Muscle of leg (tissue), 11 donors: ENCODE data around the gene FBXO41. TPM values are rescaled to one million over a fixed set of nuclear protein-coding genes. Genes with fewer than 3 reads are reported as not detected.

Experiments
- DNase-seq: peaks from one replicate; pipeline ENCODE4 v3.0.0; 2013
- H3K27ac ChIP-seq: one replicate; pipeline ENCODE4 v1.5.1; 2013; ENCODE audit warnings: mild to moderate bottlenecking, low read length, control low read depth
- H3K27me3 ChIP-seq: one replicate; pipeline ENCODE4 v1.6.1; 2013; ENCODE audit warnings: low read length; ENCODE audit not compliant: control insufficient read depth, insufficient read depth
- H3K36me3 ChIP-seq: one replicate; pipeline ENCODE4 v1.6.1; 2013; ENCODE audit warnings: low read length; ENCODE audit not compliant: control insufficient read depth, insufficient read depth
- H3K4me1 ChIP-seq: one replicate; pipeline ENCODE4 v1.6.1; 2013; ENCODE audit warnings: low read length; ENCODE audit not compliant: control insufficient read depth, insufficient read depth
- H3K4me3 ChIP-seq: one replicate; pipeline ENCODE4 v1.5.1; 2013; ENCODE audit warnings: low read length, control low read depth
- H3K9me3 ChIP-seq: replicated peaks from 2 replicates; pipeline ENCODE4 v1.6.1; 2013; ENCODE audit warnings: low read depth, low read length; ENCODE audit not compliant: control insufficient read depth
- WGBS: methylation state at CpG from one replicate; pipeline ENCODE4 v1.1.5; 2013; ENCODE audit warnings: missing lambda C conversion rate; ENCODE audit not compliant: insufficient coverage; 5-methylcytosine and 5-hydroxymethylcytosine counted together
- polyA plus RNA-seq, 8 donors: library from polyadenylated mRNA; unstranded; fragments of 120-200 nt; gene quantifications; one replicate each; pipeline versions ENCODE4 v1.2.1 to v1.2.3, GENCODE V29; 2013; ENCODE audit warnings: inconsistent platforms in 1 of 8, low replicate concordance in 1 of 8; ENCODE audit not compliant: insufficient read length in 8 of 8, insufficient read depth in 1 of 8
- total RNA-seq: library from RNA; stranded (reverse); fragments of 120-200 nt; gene quantifications from one replicate; pipeline ENCODE4 v1.2.4, GENCODE V29; 2013

The FBXO41 gene
- total and polyA plus RNA-seq, 9 donors: 0.09 to 0.40 (median 0.27) TPM

DNA sequence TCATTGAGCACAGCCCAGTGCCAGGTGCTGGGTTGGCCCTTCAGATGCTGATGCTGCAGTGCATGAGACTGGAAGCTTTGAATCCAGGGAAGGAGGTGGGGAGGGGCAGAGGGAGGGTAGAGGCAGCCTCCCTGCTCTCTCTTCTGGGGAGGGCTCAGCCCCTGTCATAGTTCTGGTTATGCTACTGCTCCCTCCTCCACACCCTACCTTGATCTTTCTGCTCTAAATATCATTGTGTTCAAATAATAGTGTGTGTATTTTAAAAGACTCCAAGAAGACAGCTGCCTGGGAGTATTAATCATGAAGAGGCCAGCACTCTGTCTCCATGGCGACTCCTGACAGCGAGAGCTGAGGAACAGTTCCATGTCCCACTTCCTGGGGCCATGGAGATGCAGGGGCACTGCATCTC, 12.9 kb upstream of the FBXO41 start:
- Histone ChIP-seq H3K36me3 (no peaks in the 10 kb centered on the region), H3K9me3 (peaks cover 2% of the 10 kb centered on the region), H3K27ac (no peak overlapping the region), H3K4me1 (peaks cover under 1% of the 10 kb centered on the region), H3K4me3 (no peak overlapping the region), H3K27me3 (peaks cover 51% of the 10 kb centered on the region)
- 5% methylated on average over 2 of the region's 2 CpGs for WGBS
- DNase-seq: no peak

GRCh38 chr2:73295751-73296400, 11.6 kb upstream of the FBXO41 start:
- Histone ChIP-seq H3K27ac (no peak overlapping the region), H3K36me3 (no peaks in the 10 kb centered on the region), H3K27me3 (peaks cover 64% of the 10 kb centered on the region), H3K9me3 (peaks cover 4% of the 10 kb centered on the region), H3K4me3 (no peak overlapping the region), H3K4me1 (peaks cover 13% of the 10 kb centered on the region)
- DNase-seq: no peak
- no CpG with 5 or more reads among the region's 5 CpGs for WGBS

DNA sequence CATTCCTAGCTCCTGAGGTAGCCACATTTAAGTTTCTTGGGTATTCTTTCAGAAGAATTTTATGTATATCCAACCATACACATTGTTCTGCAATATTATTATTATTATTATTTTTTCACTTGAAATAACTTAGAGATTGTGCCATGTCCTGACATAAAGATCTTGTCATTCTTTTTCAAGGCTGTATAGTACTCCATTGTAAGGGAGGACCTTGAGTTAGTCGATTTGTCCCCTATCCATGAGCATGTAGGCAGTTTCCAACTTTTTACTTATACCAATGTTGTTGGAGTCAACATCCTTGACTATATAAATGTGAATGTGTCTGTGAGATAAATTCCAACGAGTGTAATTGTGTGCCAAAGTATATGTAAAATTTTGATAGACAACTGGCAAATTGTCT, 10.0 kb upstream of the FBXO41 start:
- H3K4me3 ChIP-seq: no peak overlapping the region
- H3K9me3 ChIP-seq: peaks cover 5% of the 10 kb centered on the region
- no peak for DNase-seq
- no peak overlapping the region for H3K27ac ChIP-seq
- H3K36me3 ChIP-seq: no peaks in the 10 kb centered on the region
- WGBS: no CpG with 5 or more reads among the region's 2 CpGs
- peaks cover 72% of the 10 kb centered on the region for H3K27me3 ChIP-seq
- peaks cover 13% of the 10 kb centered on the region for H3K4me1 ChIP-seq

DNA sequence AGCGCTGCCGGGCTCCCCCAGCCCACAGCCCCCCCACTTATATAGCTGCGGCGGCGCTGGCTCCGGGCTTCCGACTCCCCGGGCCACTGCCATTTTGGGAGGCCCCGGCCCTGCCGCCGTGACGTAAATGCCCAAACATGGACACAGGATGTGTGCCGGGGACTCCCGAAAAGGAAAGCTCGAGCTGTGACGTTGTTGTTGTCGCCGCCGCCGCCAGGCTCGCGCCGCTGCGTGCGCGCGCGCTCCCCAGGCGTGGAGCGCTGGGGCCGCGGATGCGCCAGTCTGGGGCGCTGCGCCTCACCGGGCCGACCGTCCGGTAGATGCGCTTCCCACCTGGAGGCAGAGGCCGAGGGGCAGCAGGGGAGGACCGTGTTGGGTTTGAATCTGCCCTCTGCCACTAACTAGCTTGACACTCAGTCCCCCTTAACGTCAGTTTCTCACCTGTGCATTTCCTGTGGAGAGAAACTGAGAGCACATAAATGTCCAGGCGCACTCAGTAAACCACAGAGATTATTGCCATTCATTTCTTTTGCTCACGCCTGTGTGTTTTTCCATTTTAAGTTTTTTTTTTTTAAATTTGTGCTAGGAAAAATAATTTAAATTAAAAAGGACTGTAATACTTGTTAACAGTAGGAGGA, 9.4 kb upstream of the FBXO41 start, which contains the start of gene EGR4:
EGR4 (minus strand) TSS at position 15 of the 638 bp plus-strand sequence. CDS start 231 bp downstream, outside the sequence.
- peaks cover 13% of the 10 kb centered on the region for H3K4me1 ChIP-seq
- H3K27me3 ChIP-seq: peaks cover 72% of the 10 kb centered on the region
- WGBS: 0% methylated on average over 36 of the region's 45 CpGs
- H3K27ac ChIP-seq: no peak within 1 kb of the TSS
- peaks cover 5% of the 10 kb centered on the region for H3K9me3 ChIP-seq
- peak within 1 kb of the TSS; percentile 10 for H3K4me3 ChIP-seq
- no peaks in the 10 kb centered on the region for H3K36me3 ChIP-seq
- peak; percentile 50 for DNase-seq

- no peak for DNase-seq
- Histone ChIP-seq H3K36me3 (no peaks in the 10 kb centered on the region), H3K4me1 (peaks cover 13% of the 10 kb centered on the region), H3K4me3 (peak overlapping the region; percentile 10), H3K9me3 (peaks cover 5% of the 10 kb centered on the region), H3K27me3 (peaks cover 72% of the 10 kb centered on the region), H3K27ac (no peak overlapping the region)
- WGBS: 2% methylated on average over 54 of the region's 64 CpGs
Measured at GRCh38 chr2:73292906-73293533, 8.7 kb upstream of the FBXO41 start.

DNA sequence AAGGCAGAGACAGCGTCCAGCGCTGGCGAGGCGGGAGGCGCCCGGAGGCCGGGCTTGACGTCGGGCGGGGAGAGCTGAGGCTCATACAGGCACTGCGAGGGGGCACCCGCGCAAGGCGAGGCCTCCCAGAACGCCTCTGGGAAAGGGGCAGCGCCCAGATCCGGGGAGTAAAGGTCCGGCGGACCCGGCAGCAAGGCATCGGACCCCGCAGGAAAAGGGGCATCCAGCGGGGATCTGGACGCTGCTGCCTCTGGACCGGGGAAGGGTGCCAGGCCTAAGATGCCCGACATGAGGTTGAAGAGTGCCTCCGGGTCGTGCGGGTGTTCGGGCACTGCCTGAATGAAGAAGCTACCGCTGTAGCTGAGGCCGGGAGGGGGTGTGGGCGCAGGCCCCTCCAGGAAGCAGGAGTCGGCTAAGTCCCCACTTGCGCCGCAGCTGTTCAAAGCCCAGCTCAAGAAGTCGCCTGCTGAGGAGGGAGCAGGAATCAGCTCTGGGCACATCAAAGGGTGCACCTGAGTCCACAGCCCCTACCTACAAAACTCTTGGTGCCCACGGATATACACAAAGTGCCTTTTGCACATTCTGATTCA, 8.1 kb upstream of the FBXO41 start:
- no peak for DNase-seq

DNA sequence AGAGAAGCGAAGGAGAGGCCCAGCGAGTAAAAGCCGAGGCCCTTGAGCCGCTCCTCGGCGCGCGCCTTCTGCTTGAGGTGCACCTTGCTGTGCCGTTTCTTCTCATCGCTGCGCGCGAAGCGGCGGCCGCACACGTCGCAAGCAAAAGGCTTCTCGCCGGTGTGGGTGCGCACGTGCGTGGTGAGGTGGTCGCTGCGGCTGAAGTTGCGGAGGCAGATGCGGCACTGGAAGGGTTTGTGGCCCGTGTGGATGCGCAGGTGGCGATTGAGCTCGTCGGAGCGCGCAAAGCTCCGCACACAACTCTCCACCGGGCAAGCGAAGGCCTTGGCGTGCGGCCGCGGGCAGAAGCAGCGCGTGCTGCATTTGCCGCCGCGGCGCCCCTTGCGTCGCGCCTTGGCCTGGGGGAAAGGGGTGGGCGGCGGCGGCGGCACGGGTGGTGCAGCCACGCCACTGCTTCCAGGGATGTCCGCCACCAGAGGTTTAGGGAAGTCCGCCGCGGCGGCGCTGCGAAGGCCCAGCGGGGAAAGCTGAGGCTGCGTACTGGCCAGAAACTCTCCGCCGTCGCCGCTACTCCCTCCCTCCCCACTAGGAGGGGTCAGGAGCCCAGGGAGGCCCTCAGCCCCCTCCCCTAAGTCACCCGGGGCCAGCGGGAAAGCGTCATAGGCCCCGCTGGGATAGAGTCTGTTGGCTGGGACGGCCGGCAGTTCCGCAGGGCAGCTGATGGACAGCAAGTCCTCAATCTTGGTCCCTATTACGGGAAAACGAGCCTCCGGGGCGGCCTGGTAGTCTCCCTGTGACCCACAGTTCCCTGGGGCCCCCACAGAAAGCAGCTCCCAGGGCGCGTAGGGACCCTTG, 7.4 kb upstream of the FBXO41 start:
- no peak for DNase-seq
- WGBS: under 1% methylated on average over 62 of the region's 82 CpGs
- Histone ChIP-seq H3K36me3 (no peaks in the 10 kb centered on the region), H3K27me3 (peaks cover 66% of the 10 kb centered on the region), H3K9me3 (peaks cover 5% of the 10 kb centered on the region), H3K27ac (no peak overlapping the region), H3K4me3 (no peak overlapping the region), H3K4me1 (peaks cover 13% of the 10 kb centered on the region)

More for the DNA sequence above, 8.1 kb upstream of the FBXO41 start:
- H3K4me3 ChIP-seq: no peak overlapping the region
- H3K4me1 ChIP-seq: peaks cover 13% of the 10 kb centered on the region
- WGBS: 6% methylated on average over 38 of the region's 38 CpGs
- no peak overlapping the region for H3K27ac ChIP-seq
- H3K9me3 ChIP-seq: peaks cover 5% of the 10 kb centered on the region
- H3K36me3 ChIP-seq: no peaks in the 10 kb centered on the region
- H3K27me3 ChIP-seq: peaks cover 69% of the 10 kb centered on the region

- DNase-seq: peak; percentile 73
- peaks cover 5% of the 10 kb centered on the region for H3K9me3 ChIP-seq
- H3K4me1 ChIP-seq: peaks cover 13% of the 10 kb centered on the region
- H3K4me3 ChIP-seq: no peak overlapping the region
- peaks cover 67% of the 10 kb centered on the region for H3K27me3 ChIP-seq
- no peak overlapping the region for H3K27ac ChIP-seq
- under 1% methylated on average over 33 of the region's 34 CpGs for WGBS
- H3K36me3 ChIP-seq: no peaks in the 10 kb centered on the region
Measured at GRCh38 chr2:73291093-73291460, 6.8 kb upstream of the FBXO41 start.

DNA sequence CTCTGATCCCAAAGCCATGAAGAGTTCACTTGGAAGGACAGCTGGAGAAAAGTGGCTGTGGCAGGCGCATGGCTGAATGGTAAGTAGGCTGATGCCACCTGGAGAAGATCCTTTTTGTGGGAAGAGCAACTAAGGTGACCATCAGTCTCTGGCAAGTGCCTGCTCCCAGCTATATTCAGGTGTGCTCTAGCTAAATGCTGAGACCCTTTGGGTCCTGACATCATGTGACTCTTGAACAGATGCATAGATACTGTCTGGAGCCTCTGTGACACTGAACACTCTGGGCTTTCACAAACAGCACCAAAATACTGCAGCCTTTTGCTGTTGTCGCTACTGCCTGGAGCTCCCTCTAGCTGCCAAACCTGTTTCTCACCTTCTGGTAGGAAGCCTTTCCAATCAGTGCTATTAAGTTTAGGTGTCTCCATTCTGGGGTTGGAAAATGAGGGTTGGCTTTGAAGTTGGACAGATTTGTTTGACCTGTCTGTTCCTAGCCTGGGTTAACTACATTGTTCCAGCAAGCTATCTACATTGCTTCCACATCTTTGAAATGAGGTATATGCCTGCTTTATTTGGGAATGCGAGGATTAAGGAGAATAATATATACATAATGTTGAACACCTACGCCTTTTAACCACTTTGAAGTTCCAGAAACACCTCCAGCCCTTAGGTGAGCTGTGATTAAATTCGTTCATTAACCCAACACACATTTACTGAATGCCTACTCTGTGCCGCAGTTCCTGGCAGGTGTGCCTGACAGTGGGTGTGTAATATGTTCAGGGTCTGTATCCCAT, 6.0 kb upstream of the FBXO41 start:
- no peaks in the 10 kb centered on the region for H3K36me3 ChIP-seq
- H3K27ac ChIP-seq: no peak overlapping the region
- no peak for DNase-seq
- peaks cover 5% of the 10 kb centered on the region for H3K9me3 ChIP-seq
- 67% methylated on average over 1 of the region's 6 CpGs for WGBS
- H3K4me3 ChIP-seq: no peak overlapping the region
- peaks cover 13% of the 10 kb centered on the region for H3K4me1 ChIP-seq
- H3K27me3 ChIP-seq: peaks cover 66% of the 10 kb centered on the region
